NCI-H1092 treated with DMSO at 0.1 percent for 48 hours (cell line): Measurements from ENCODE around the gene SMS.
A peak's percentile ranks its signal among the peaks of the same experiment; 100 is the strongest.

Experiments used
- DNase-seq: peaks from one replicate; lab custom pipeline; 2025; lab: John Stamatoyannopoulos, UW

SMS gene

GRCh38 chrX:22040184-22040583 lies 99.7 kb downstream of the SMS start:
- DNase-seq: no peak

DNA sequence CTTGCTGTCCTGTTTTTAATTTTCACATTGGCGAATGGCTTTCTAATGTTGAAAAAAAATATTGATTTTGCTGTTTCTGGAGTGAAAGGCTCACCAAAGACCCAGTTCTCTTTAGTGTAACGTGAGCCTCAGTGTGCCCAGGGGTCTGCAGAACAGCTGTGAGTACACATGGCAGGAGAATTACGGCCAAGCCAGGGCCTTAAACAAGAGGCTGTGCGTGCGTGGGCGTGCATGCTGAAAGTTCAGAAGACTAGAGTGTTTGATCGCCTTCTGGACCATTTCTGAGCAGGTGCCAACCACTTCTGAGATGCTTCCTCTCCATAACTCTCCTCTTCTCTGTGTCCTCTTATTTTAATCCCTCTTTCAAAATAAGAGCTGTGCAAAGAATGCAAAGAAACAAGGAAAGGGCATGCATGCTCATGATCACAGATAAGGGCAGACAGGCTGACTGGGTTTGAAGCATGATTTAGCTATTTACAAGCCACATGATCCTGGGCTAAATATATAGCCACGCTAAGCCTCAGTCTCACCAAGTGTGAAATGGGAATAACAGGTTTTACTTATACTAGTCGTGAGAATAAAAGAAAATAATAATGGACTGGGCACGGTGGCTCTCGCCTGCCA lies 101.5 kb downstream of the SMS start:
- DNase-seq: peak; percentile 71

GRCh38 chrX:22043872-22044271 lies 103.4 kb downstream of the SMS start:
- DNase-seq: no peak
